AG09309 (cell line): ENCODE data around the gene DNMT3A.

Source experiments
- DNase-seq: peaks from one replicate; pipeline ENCODE4 v3.0.0-alpha.2; 2010; ENCODE audit warnings: low read depth
- H3K4me3 ChIP-seq: 2 replicates; pipeline ENCODE4 v1.5.1; 2011; ENCODE audit warnings: mild to moderate bottlenecking, low read depth, low read length, moderate library complexity; ENCODE audit not compliant: control insufficient read depth
- CTCF ChIP-seq: IDR thresholded peaks from 2 replicates; pipeline ENCODE4 v1.5.1; 2011; ENCODE audit warnings: mild to moderate bottlenecking, low read depth, low read length, inconsistent platforms; ENCODE audit not compliant: insufficient read depth, control insufficient read depth; ENCODE audit errors: missing control alignments

DNMT3A gene

GRCh38 chr2:25281941-25282340 lies 59.8 kb downstream of the DNMT3A start:
- DNase-seq: no peak
- H3K4me3 ChIP-seq: no peak overlapping the region
- no peak for TF ChIP-seq CTCF

GRCh38 chr2:25281522-25281921 lies 60.2 kb downstream of the DNMT3A start:
- no peak overlapping the region for H3K4me3 ChIP-seq
- TF ChIP-seq CTCF: no peak
- DNase-seq: no peak

GRCh38 chr2:25280051-25280687 lies 61.6 kb downstream of the DNMT3A start:
- TF ChIP-seq CTCF: no peak
- no peak overlapping the region for H3K4me3 ChIP-seq
- DNase-seq: no peak

- no peak for TF ChIP-seq CTCF
- no peak overlapping the region for H3K4me3 ChIP-seq
- no peak for DNase-seq
These were observed 62.6 kb downstream of the DNMT3A start for GRCh38 chr2:25279091-25279651.

- no peak overlapping the region for H3K4me3 ChIP-seq
- peak; percentile 12 for TF ChIP-seq CTCF
- no peak for DNase-seq
These were observed 64.9 kb downstream of the DNMT3A start for GRCh38 chr2:25276569-25277465.

GRCh38 chr2:25275575-25275965 lies 66.2 kb downstream of the DNMT3A start:
- TF ChIP-seq CTCF: no peak
- no peak for DNase-seq
- no peak overlapping the region for H3K4me3 ChIP-seq
